Endothelial cell of umbilical vein (primary cell): ENCODE measurements around the gene ANKS1B. TPM values are rescaled to one million over a fixed set of nuclear protein-coding genes. Genes with fewer than 3 reads are reported as not detected.

Experiments
- BruUV-seq: library from RNA; stranded (reverse); fragments of 400-500 nt; replicated peaks from 2 replicates; lab custom pipeline; 2021; lab: Mats Ljungman, UMichigan
- CTCF ChIA-PET: fragments of 300-600, 350-600 bp; sonication (Branson Sonifier 250); formaldehyde crosslinking; loops from one replicate; lab custom pipeline; 2021; ENCODE audit warnings: antibody characterized with exemption, inconsistent platforms; lab: Charles Lee
- POLR2A ChIA-PET: fragments of 300-600, 350-600 bp; sonication (Branson Sonifier 250); formaldehyde crosslinking; loops from one replicate; lab custom pipeline; 2021; ENCODE audit warnings: antibody characterized with exemption, inconsistent platforms; lab: Charles Lee
- DNase-seq: peaks from one replicate; pipeline ENCODE4 v3.0.0-alpha.2; 2011; ENCODE audit warnings: low read depth, low spot score
- FAIRE-seq: peaks from 2 replicates; lab custom pipeline; 2011; peaks lifted over from hg19 to GRCh38; lab: Jason Lieb, UNC
- H2AFZ ChIP-seq: 2 replicates; pipeline ENCODE4 v1.6.0; 2012; ENCODE audit warnings: low read depth, low read length, control low read depth, inconsistent platforms
- H3K27ac ChIP-seq: 2 replicates; pipeline ENCODE4 v1.5.1; 2011; ENCODE audit warnings: low read depth, mild to moderate bottlenecking, control low read depth, low read length, moderate library complexity; ENCODE audit not compliant: insufficient read depth
- H3K27me3 ChIP-seq, 2 experiments: 2 replicates each; pipeline versions ENCODE4 v1.6.0 to v1.6.1; 2011; ENCODE audit warnings: low read length in 2 of 2, mixed read lengths in 1 of 2; ENCODE audit not compliant: control insufficient read depth in 2 of 2, insufficient read depth in 2 of 2
- H3K36me3 ChIP-seq, 2 experiments: 2 replicates in 1 of 2; 3 replicates in 1 of 2; pipeline ENCODE4 v1.5.1; 2011; ENCODE audit warnings: low read length in 2 of 2, mild to moderate bottlenecking in 1 of 2, moderate library complexity in 1 of 2; ENCODE audit not compliant: control insufficient read depth in 2 of 2, insufficient read depth in 2 of 2; ENCODE audit errors: extremely low read depth in 1 of 2
- H3K4me1 ChIP-seq: 3 replicates; pipeline ENCODE4 v1.5.1; 2011; ENCODE audit warnings: mild to moderate bottlenecking, low read length; ENCODE audit not compliant: control insufficient read depth, insufficient read depth; ENCODE audit errors: extremely low read depth
- H3K4me2 ChIP-seq: 2 replicates; pipeline ENCODE4 v1.6.1; 2011; ENCODE audit warnings: low read length, control low read depth, mixed read lengths; ENCODE audit not compliant: insufficient read depth
- H3K4me3 ChIP-seq, 3 experiments: fragments of 200-600 bp in 1 of 3; sonication (generic), shearing (Covaris generic) in 1 of 3; replicated peaks in 1 of 3; 2 replicates each; pipeline ENCODE4 v1.5.1; 2011 to 2016; ENCODE audit warnings: control low read depth in 3 of 3, low read length in 3 of 3, mild to moderate bottlenecking in 2 of 3, inconsistent platforms in 1 of 3, low read depth in 1 of 3, moderate library complexity in 1 of 3; ENCODE audit not compliant: insufficient read depth in 1 of 3
- H3K79me2 ChIP-seq: 2 replicates; pipeline ENCODE4 v1.6.0; 2012; ENCODE audit warnings: low read length, inconsistent platforms; ENCODE audit not compliant: control insufficient read depth, insufficient read depth
- H3K9ac ChIP-seq: replicated peaks from 2 replicates; pipeline ENCODE3; 2011; ENCODE audit warnings: low read length, control low read depth; ENCODE audit not compliant: insufficient read depth; ENCODE audit errors: extremely low read depth
- H3K9me1 ChIP-seq: replicated peaks from 3 replicates; pipeline ENCODE4 v1.6.0; 2011; ENCODE audit warnings: mild to moderate bottlenecking, low read length; ENCODE audit not compliant: control insufficient read depth, insufficient read depth; ENCODE audit errors: extremely low read depth
- H3K9me3 ChIP-seq: replicated peaks from 2 replicates; pipeline ENCODE4 v1.5.1; 2012; ENCODE audit warnings: low read length, inconsistent platforms; ENCODE audit not compliant: control insufficient read depth, insufficient read depth
- H4K20me1 ChIP-seq: replicated peaks from 2 replicates; pipeline ENCODE3; 2011; ENCODE audit warnings: mild to moderate bottlenecking, low read length; ENCODE audit not compliant: control insufficient read depth, insufficient read depth; ENCODE audit errors: extremely low read depth
- EZH2 ChIP-seq: IDR thresholded peaks from 2 replicates; pipeline ENCODE4 v1.6.1; 2012; ENCODE audit warnings: borderline replicate concordance, low read depth, mild to moderate bottlenecking, moderate library complexity, low read length, inconsistent platforms; ENCODE audit not compliant: severe bottlenecking
- FOS ChIP-seq: IDR thresholded peaks from 2 replicates; pipeline ENCODE4 v1.6.1; 2011; ENCODE audit warnings: mild to moderate bottlenecking, low read length, moderate library complexity, borderline replicate concordance; ENCODE audit not compliant: insufficient read depth
- GATA2 ChIP-seq: IDR thresholded peaks from 2 replicates; pipeline ENCODE4 v1.7.0; 2011; ENCODE audit warnings: low read depth, mild to moderate bottlenecking, moderate library complexity, mixed read lengths, low read length; ENCODE audit not compliant: insufficient read length, insufficient read depth
- JUN ChIP-seq: IDR thresholded peaks from 2 replicates; pipeline ENCODE4 v1.6.1; 2011; ENCODE audit warnings: borderline replicate concordance, low read depth; ENCODE audit not compliant: insufficient read length, insufficient read depth
- MYC ChIP-seq: IDR thresholded peaks from one replicate; pipeline ENCODE4 v1.6.1; 2011; ENCODE audit warnings: mild to moderate bottlenecking, low read depth, low read length
- POLR2A ChIP-seq: IDR thresholded peaks from 2 replicates; pipeline ENCODE4 v1.6.1; 2012; ENCODE audit warnings: low read depth, mild to moderate bottlenecking, control low read depth, low read length
- POLR2AphosphoS5 ChIP-seq: IDR thresholded peaks from 2 replicates; pipeline ENCODE4 v1.6.1; 2012; ENCODE audit warnings: low read depth, mild to moderate bottlenecking, control low read depth, low read length, moderate library complexity; ENCODE audit not compliant: insufficient read depth
- dilution Hi-C: fragments of 300-500 bp; cut with MboI; formaldehyde crosslinking; loops from one replicate; pipeline ENCODE4 v1.15.0; 2019; ENCODE audit warnings: low sequenced_read_pairs; ENCODE audit not compliant: extremely low pct_ligation_motif_present
- intact Hi-C: fragments of 100-400 bp; cut with micrococcal nuclease; formaldehyde crosslinking; loops from one replicate; pipeline ENCODE4 v1.10.0; 2022
- polyA plus RNA-seq, 4 experiments: library from polyadenylated mRNA; depleted of rRNA in 3 of 4; stranded (reverse) in 3 of 4; unstranded in 1 of 4; fragments of >200 nt; gene quantifications; 2 replicates each; pipeline versions ENCODE4 v1.2.1 to v1.2.3, GENCODE V29; 2011 to 2012; ENCODE audit warnings: missing spikeins in 1 of 4
- total RNA-seq: library from RNA; stranded (reverse); gene quantifications from 2 replicates; pipeline ENCODE4 v1.2.3, GENCODE V29; 2021
- TF ChIP-seq, protein P1 (sequence below): IDR thresholded peaks from 2 replicates; pipeline ENCODE4 v1.6.1; 2011; ENCODE audit not compliant: insufficient read depth, insufficient read length
- TF ChIP-seq, protein P2 (sequence below), 2 donors: IDR thresholded peaks; 1 replicate in 1 of 2; 2 replicates in 1 of 2; pipeline ENCODE4 v1.5.1; 2011; ENCODE audit warnings: low read length in 2 of 2, mild to moderate bottlenecking in 2 of 2, moderate library complexity in 2 of 2, control low read depth in 1 of 2, inconsistent platforms in 1 of 2, low read depth in 1 of 2; ENCODE audit not compliant: insufficient read depth in 1 of 2; ENCODE audit errors: extremely low read depth in 1 of 2

ANKS1B gene
- total and polyA plus RNA-seq, 2 donors (not counting 3 experiments of a cell fraction or from before 2014, with no cell fraction given) = 0.15 to 0.38 TPM

DNA sequence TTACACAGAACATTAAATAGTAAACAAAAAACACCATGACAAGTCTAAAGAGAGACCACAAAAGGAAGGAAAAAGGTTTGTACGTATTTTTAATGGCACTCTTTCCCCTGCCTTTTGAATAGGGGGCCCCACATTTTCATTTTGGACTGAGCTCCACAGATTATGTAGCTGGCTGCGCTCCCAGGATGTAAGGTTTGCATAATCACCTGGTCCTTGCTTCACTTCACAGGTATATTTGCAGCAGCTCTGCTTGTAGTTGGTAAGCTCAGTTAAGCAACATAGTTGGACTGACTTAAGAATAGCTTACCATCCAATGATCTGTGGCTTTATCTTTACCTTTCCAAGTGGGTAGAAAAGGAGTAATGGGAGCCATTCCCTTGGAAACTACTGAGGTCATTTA is 885.0 kb downstream of the ANKS1B start:
- no peak overlapping the region for H3K4me3 ChIP-seq
- H3K36me3 ChIP-seq = no peaks in the 10 kb centered on the region
- H3K27ac ChIP-seq = no peak overlapping the region
- H3K9me1 ChIP-seq = no peaks in the 10 kb centered on the region
- no peaks in the 10 kb centered on the region for H3K4me1 ChIP-seq
- intact Hi-C loops (no loop called here), dilution Hi-C loops (no loop called here)
- FAIRE-seq (no peak), DNase-seq (no peak)
- no peak overlapping the region for H3K9ac ChIP-seq
- no peak overlapping the region for H3K4me2 ChIP-seq
- ChIA-PET CTCF (no interaction called here), POLR2A (no interaction called here)
- BruUV-seq = no TSS peak
- H3K27me3 ChIP-seq = no peaks in the 10 kb centered on the region
- no peaks in the 10 kb centered on the region for H4K20me1 ChIP-seq
- H3K79me2 ChIP-seq = no peaks in the 10 kb centered on the region
- H2AFZ ChIP-seq = no peak overlapping the region
- TF ChIP-seq POLR2AphosphoS5 (no peak), FOS (no peak), JUN (no peak), GATA2 (no peak), MYC (no peak), EZH2 (no peak), POLR2A (no peak)
- TF ChIP-seq, protein P1, sequence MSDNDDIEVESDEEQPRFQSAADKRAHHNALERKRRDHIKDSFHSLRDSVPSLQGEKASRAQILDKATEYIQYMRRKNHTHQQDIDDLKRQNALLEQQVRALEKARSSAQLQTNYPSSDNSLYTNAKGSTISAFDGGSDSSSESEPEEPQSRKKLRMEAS = no peak
- TF ChIP-seq, protein P2, sequence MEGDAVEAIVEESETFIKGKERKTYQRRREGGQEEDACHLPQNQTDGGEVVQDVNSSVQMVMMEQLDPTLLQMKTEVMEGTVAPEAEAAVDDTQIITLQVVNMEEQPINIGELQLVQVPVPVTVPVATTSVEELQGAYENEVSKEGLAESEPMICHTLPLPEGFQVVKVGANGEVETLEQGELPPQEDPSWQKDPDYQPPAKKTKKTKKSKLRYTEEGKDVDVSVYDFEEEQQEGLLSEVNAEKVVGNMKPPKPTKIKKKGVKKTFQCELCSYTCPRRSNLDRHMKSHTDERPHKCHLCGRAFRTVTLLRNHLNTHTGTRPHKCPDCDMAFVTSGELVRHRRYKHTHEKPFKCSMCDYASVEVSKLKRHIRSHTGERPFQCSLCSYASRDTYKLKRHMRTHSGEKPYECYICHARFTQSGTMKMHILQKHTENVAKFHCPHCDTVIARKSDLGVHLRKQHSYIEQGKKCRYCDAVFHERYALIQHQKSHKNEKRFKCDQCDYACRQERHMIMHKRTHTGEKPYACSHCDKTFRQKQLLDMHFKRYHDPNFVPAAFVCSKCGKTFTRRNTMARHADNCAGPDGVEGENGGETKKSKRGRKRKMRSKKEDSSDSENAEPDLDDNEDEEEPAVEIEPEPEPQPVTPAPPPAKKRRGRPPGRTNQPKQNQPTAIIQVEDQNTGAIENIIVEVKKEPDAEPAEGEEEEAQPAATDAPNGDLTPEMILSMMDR (IDR thresholded peaks at IDR 0.05; ENCODE audit: extremely low read depth in 1 of 2, insufficient read depth in 1 of 2, low read depth in 1 of 2, low read length in 2 of 2) = no peak
- H3K9me3 ChIP-seq = peaks cover 1% of the 10 kb centered on the region
